HepG2 (cell line): ENCODE data around the gene ONECUT2. TPM values are rescaled to one million over a fixed set of nuclear protein-coding genes. Genes with fewer than 3 reads are reported as not detected.

Experiments
- CBX2 ChIP-seq, 2 experiments: fragments of 200-600 bp in 1 of 2; sonication (generic); formaldehyde crosslinking in 1 of 2; IDR thresholded peaks; 2 replicates each; pipeline versions ENCODE4 v1.7.0 to v1.8.1; 2018 to 2022; ENCODE audit warnings: low read depth in 2 of 2, low read length in 1 of 2, mild to moderate bottlenecking in 1 of 2, missing genetic modification reagents in 1 of 2
- EED ChIP-seq: sonication (generic); formaldehyde crosslinking; IDR thresholded peaks from 2 replicates; pipeline ENCODE4 v1.5.0; 2020; ENCODE audit warnings: mild to moderate bottlenecking, missing genetic modification reagents
- ELK4 ChIP-seq: sonication (generic); formaldehyde crosslinking; IDR thresholded peaks from 2 replicates; pipeline ENCODE4 v1.9.0; 2021; ENCODE audit warnings: missing genetic modification reagents, borderline replicate concordance
- ETS1 ChIP-seq: sonication (generic); formaldehyde crosslinking; IDR thresholded peaks from 2 replicates; pipeline ENCODE4 v1.4.0; 2020; ENCODE audit warnings: missing genetic modification reagents
- FOXP4 ChIP-seq: sonication (generic); formaldehyde crosslinking; IDR thresholded peaks from 2 replicates; pipeline ENCODE4 v1.4.0; 2020; ENCODE audit warnings: missing genetic modification reagents
- GRHL1 ChIP-seq: sonication (generic); formaldehyde crosslinking; conservative IDR thresholded peaks from 2 replicates; pipeline ENCODE4 v1.8.0; 2022; ENCODE audit warnings: missing genetic modification reagents
- IKZF4 ChIP-seq: sonication (generic); formaldehyde crosslinking; IDR thresholded peaks from 2 replicates; pipeline ENCODE4 v1.5.1; 2020; ENCODE audit warnings: borderline replicate concordance, mild to moderate bottlenecking, low read depth, missing genetic modification reagents; ENCODE audit errors: not compliant biosample characterization
- MBD4 ChIP-seq: IDR thresholded peaks from 2 replicates; pipeline ENCODE4 v1.6.1; 2012; ENCODE audit warnings: low read length, inconsistent platforms, borderline replicate concordance
- MIER2 ChIP-seq: IDR thresholded peaks from 2 replicates; pipeline ENCODE4 v1.6.1; 2016; ENCODE audit warnings: missing biosample characterization, missing genetic modification reagents
- MXD4 ChIP-seq: IDR thresholded peaks from 2 replicates; pipeline ENCODE4 v1.6.1; 2016; ENCODE audit warnings: mild to moderate bottlenecking, missing biosample characterization, missing genetic modification reagents
- ZMYM3 ChIP-seq: sonication (generic); formaldehyde crosslinking; IDR thresholded peaks from 2 replicates; pipeline ENCODE4 v1.5.1; 2020; ENCODE audit warnings: mild to moderate bottlenecking, missing genetic modification reagents
- ZNF296 ChIP-seq: sonication (generic); formaldehyde crosslinking; conservative IDR thresholded peaks from 2 replicates; pipeline ENCODE4 v1.5.0; 2020; ENCODE audit warnings: mild to moderate bottlenecking, missing genetic modification reagents
- ZNF432 ChIP-seq: sonication (generic); formaldehyde crosslinking; IDR thresholded peaks from 2 replicates; pipeline ENCODE4 v1.5.0; 2020; ENCODE audit warnings: missing genetic modification reagents, mild to moderate bottlenecking, borderline replicate concordance
- ZNF607 ChIP-seq: sonication (generic); formaldehyde crosslinking; IDR thresholded peaks from 2 replicates; pipeline ENCODE4 v1.5.1; 2020; ENCODE audit warnings: missing genetic modification reagents, mild to moderate bottlenecking, borderline replicate concordance
- ZNF724P ChIP-seq: sonication (generic); formaldehyde crosslinking; IDR thresholded peaks from 2 replicates; pipeline ENCODE4 v1.8.0; 2022; ENCODE audit warnings: missing genetic modification reagents, borderline replicate concordance
- ZNF749 ChIP-seq: sonication (generic); formaldehyde crosslinking; IDR thresholded peaks from 2 replicates; pipeline ENCODE4 v1.8.0; 2022; ENCODE audit warnings: mild to moderate bottlenecking, missing genetic modification reagents, moderate library complexity, borderline replicate concordance
- ZNF792 ChIP-seq: IDR thresholded peaks from 2 replicates; pipeline ENCODE4 v1.6.1; 2016
- ZXDC ChIP-seq: sonication (generic); formaldehyde crosslinking; IDR thresholded peaks from 2 replicates; pipeline ENCODE4 v1.5.0; 2020; ENCODE audit warnings: mild to moderate bottlenecking, missing genetic modification reagents
- polyA plus RNA-seq, 8 experiments: library from polyadenylated mRNA; depleted of rRNA in 3 of 8; stranded (reverse) in 7 of 8; unstranded in 1 of 8; fragments of >200 nt; fragmentation: Illumina TruSeq in 4 of 8; extraction: Trizol in 4 of 8; gene quantifications; 2 replicates each; pipeline versions ENCODE4 v1.2.1 to v1.2.3, GENCODE V29; 2011 to 2016; ENCODE audit warnings: low read depth in 4 of 8, missing spikeins in 1 of 8, mixed read lengths in 1 of 8; ENCODE audit not compliant: insufficient read depth in 1 of 8
- total RNA-seq, 5 experiments: library from RNA; depleted of rRNA; stranded (reverse); fragments of >200 nt; fragmentation: Illumina TruSeq; extraction: Trizol; gene quantifications; 2 replicates each; pipeline ENCODE4 v1.2.3, GENCODE V29; 2016; ENCODE audit warnings: low read depth in 1 of 5

The ONECUT2 gene
- total and polyA plus RNA-seq, 2 of the 13 experiments (the other 11 are each of a cell fraction or from before 2014, with no cell fraction given): 3.0 to 3.2 TPM

GRCh38 chr18:57533006-57533867 is 98.1 kb downstream of the ONECUT2 start (continued):
- TF ChIP-seq ZXDC (CRISPR knock-in tag): no peak
- TF ChIP-seq ZNF296 (CRISPR knock-in tag): no peak
- TF ChIP-seq ZNF607 (CRISPR knock-in tag): no peak
- TF ChIP-seq MXD4 (CRISPR knock-in tag): no peak
- TF ChIP-seq CBX2 (IDR thresholded peaks at IDR 0.05; ENCODE audit: low read depth, low read length): no peak
- TF ChIP-seq CBX2 (CRISPR knock-in tag; IDR thresholded peaks at IDR 0.05; ENCODE audit: low read depth): no peak
- no peak for TF ChIP-seq ELK4 (CRISPR knock-in tag)
- 0 out of 2 replicates have a peak, but pooled peaks have one; percentile 20 for TF ChIP-seq ZNF792 (CRISPR knock-in tag)
- TF ChIP-seq FOXP4 (CRISPR knock-in tag): peak; percentile 33; the same call in 1 of the 2 replicates
- no peak for TF ChIP-seq IKZF4 (CRISPR knock-in tag)
- TF ChIP-seq ZNF749 (CRISPR knock-in tag): no peak
- TF ChIP-seq GRHL1 (CRISPR knock-in tag): no peak
- no peak for TF ChIP-seq ZNF432 (CRISPR knock-in tag)
- TF ChIP-seq ZNF724P (CRISPR knock-in tag): no peak
- no peak for TF ChIP-seq MBD4
- no peak for TF ChIP-seq EED (CRISPR knock-in tag)
- no peak for TF ChIP-seq ETS1 (CRISPR knock-in tag)
- no peak for TF ChIP-seq MIER2 (CRISPR knock-in tag)
- no peak for TF ChIP-seq ZMYM3 (CRISPR knock-in tag)
